ENCODE data around the gene SMAD3. TPM values are rescaled to one million over a fixed set of nuclear protein-coding genes. Genes with fewer than 3 reads are reported as not detected.

Gene SMAD3
- total RNA-seq, 4 donors from 2014 or later: 25.3 to 54.2 (median 40.0) TPM

GRCh38 chr15:67134871-67135492, 69.6 kb downstream of the SMAD3 start:
- no peak for TF ChIP-seq CTCF (IDR thresholded peaks at IDR 0.05; ENCODE audit: low read depth)

GRCh38 chr15:67135494-67135893, 70.1 kb downstream of the SMAD3 start:
- TF ChIP-seq CTCF (IDR thresholded peaks at IDR 0.05; ENCODE audit: low read depth): no peak

- TF ChIP-seq CTCF (IDR thresholded peaks at IDR 0.05; ENCODE audit: low read depth): no peak
These were observed 71.4 kb downstream of the SMAD3 start for GRCh38 chr15:67136802-67137201.

GRCh38 chr15:67137319-67137718, 71.9 kb downstream of the SMAD3 start:
- no peak for TF ChIP-seq CTCF (IDR thresholded peaks at IDR 0.05; ENCODE audit: low read depth)

GRCh38 chr15:67137951-67138848, 72.8 kb downstream of the SMAD3 start:
- no peak for TF ChIP-seq CTCF (IDR thresholded peaks at IDR 0.05; ENCODE audit: low read depth)

GRCh38 chr15:67138891-67139855, 73.8 kb downstream of the SMAD3 start:
- TF ChIP-seq CTCF (IDR thresholded peaks at IDR 0.05; ENCODE audit: low read depth): no peak

Data from subcutaneous adipose tissue (tissue), 4 donors.